HEK293 (cell line): Measurements from ENCODE around the gene HMGXB4.

Experiments used
- CTCF ChIA-PET: fragments of 350-600 bp; formaldehyde crosslinking; extraction: SDS; loops from one replicate; lab custom pipeline; 2021; ENCODE audit warnings: antibody characterized with exemption; lab: Yijun Ruan, JAX
- POLR2A ChIA-PET: fragments of 300-600 bp; formaldehyde crosslinking; extraction: SDS; loops from one replicate; lab custom pipeline; 2020; ENCODE audit warnings: antibody characterized with exemption, inconsistent platforms; lab: Yijun Ruan, JAX
- H3K27ac ChIP-seq: fragments of 200-500 bp; sonication (Bioruptor generic); 2 replicates; pipeline ENCODE4 v1.5.1; 2014; ENCODE audit warnings: low read depth, low read length, control low read depth, inconsistent platforms; ENCODE audit errors: extremely low read depth
- H3K36me3 ChIP-seq, 2 experiments: fragments of 200-500 bp in 1 of 2; sonication (Bioruptor generic) in 1 of 2; 1 replicate in 1 of 2; 2 replicates in 1 of 2; pipeline ENCODE4 v1.5.1; 2014 to 2017; ENCODE audit warnings: inconsistent platforms in 2 of 2, low read length in 2 of 2; ENCODE audit not compliant: control insufficient read depth in 2 of 2, insufficient read depth in 1 of 2
- H3K4me1 ChIP-seq: fragments of 200-500 bp; sonication (Bioruptor generic); 2 replicates; pipeline ENCODE4 v1.5.1; 2014; ENCODE audit warnings: mild to moderate bottlenecking, low read length, inconsistent platforms; ENCODE audit not compliant: control insufficient read depth, insufficient read depth
- H3K4me3 ChIP-seq: 2 replicates; pipeline ENCODE4 v1.5.1; 2011; ENCODE audit warnings: low read depth, mild to moderate bottlenecking, control low read depth, low read length, moderate library complexity
- H3K9me3 ChIP-seq: fragments of 200-500 bp; sonication (Bioruptor generic); 2 replicates; pipeline ENCODE4 v1.5.1; 2014; ENCODE audit warnings: low read depth, low read length, inconsistent platforms; ENCODE audit not compliant: control insufficient read depth, insufficient read depth
- GLIS2 ChIP-seq: fragments of 450-650 bp; formaldehyde crosslinking; IDR thresholded peaks from 2 replicates; pipeline ENCODE4 v1.5.1; 2016; ENCODE audit warnings: missing biosample characterization, missing genetic modification characterization
- KLF16 ChIP-seq: fragments of 450-650 bp; formaldehyde crosslinking; IDR thresholded peaks from 2 replicates; pipeline ENCODE4 v1.5.1; 2017; ENCODE audit warnings: missing biosample characterization, missing genetic modification characterization
- SCRT1 ChIP-seq: fragments of 450-650 bp; formaldehyde crosslinking; IDR thresholded peaks from 2 replicates; pipeline ENCODE4 v1.5.1; 2016; ENCODE audit warnings: missing biosample characterization, missing genetic modification characterization, borderline replicate concordance
- ZFP69B ChIP-seq: fragments of 450-650 bp; formaldehyde crosslinking; IDR thresholded peaks from 2 replicates; pipeline ENCODE4 v1.5.1; 2016; ENCODE audit warnings: missing biosample characterization, missing genetic modification characterization
- ZNF10 ChIP-seq: fragments of 450-650 bp; formaldehyde crosslinking; IDR thresholded peaks from 2 replicates; pipeline ENCODE4 v1.5.1; 2017; ENCODE audit warnings: missing biosample characterization, missing genetic modification characterization
- ZNF146 ChIP-seq: fragments of 450-650 bp; formaldehyde crosslinking; IDR thresholded peaks from 2 replicates; pipeline ENCODE4 v1.5.1; 2016; ENCODE audit warnings: missing biosample characterization, missing genetic modification characterization
- ZNF155 ChIP-seq: fragments of 450-650 bp; formaldehyde crosslinking; IDR thresholded peaks from 2 replicates; pipeline ENCODE4 v1.5.1; 2016; ENCODE audit warnings: missing biosample characterization, missing genetic modification characterization
- ZNF16 ChIP-seq: fragments of 450-650 bp; formaldehyde crosslinking; IDR thresholded peaks from 2 replicates; pipeline ENCODE4 v1.5.1; 2016; ENCODE audit warnings: low read depth, missing biosample characterization, missing genetic modification characterization
- ZNF184 ChIP-seq: fragments of 450-650 bp; IDR thresholded peaks from 2 replicates; pipeline ENCODE4 v1.5.1; 2018; ENCODE audit warnings: missing biosample characterization, mild to moderate bottlenecking, missing genetic modification characterization
- ZNF324 ChIP-seq: fragments of 450-650 bp; formaldehyde crosslinking; IDR thresholded peaks from 2 replicates; pipeline ENCODE4 v1.5.1; 2016; ENCODE audit warnings: missing biosample characterization, missing genetic modification characterization
- ZNF571 ChIP-seq: fragments of 450-650 bp; formaldehyde crosslinking; IDR thresholded peaks from 2 replicates; pipeline ENCODE4 v1.5.0; 2017; ENCODE audit warnings: missing biosample characterization, missing genetic modification characterization
- ZNF624 ChIP-seq: fragments of 450-650 bp; formaldehyde crosslinking; IDR thresholded peaks from 2 replicates; pipeline ENCODE4 v1.5.1; 2017; ENCODE audit warnings: missing biosample characterization, missing genetic modification characterization
- ZNF76 ChIP-seq: fragments of 450-650 bp; formaldehyde crosslinking; IDR thresholded peaks from 2 replicates; pipeline ENCODE4; 2016; ENCODE audit warnings: low read depth, missing biosample characterization, missing genetic modification characterization, borderline replicate concordance
- TF ChIP-seq, protein P1 (sequence below): fragments of 450-650 bp; formaldehyde crosslinking; IDR thresholded peaks from 2 replicates; pipeline ENCODE4 v1.5.1; 2017; ENCODE audit warnings: missing biosample characterization, missing genetic modification characterization
- TF ChIP-seq, protein P2 (sequence below): fragments of 450-650 bp; formaldehyde crosslinking; IDR thresholded peaks from 2 replicates; pipeline ENCODE4 v1.5.1; 2016; ENCODE audit warnings: missing biosample characterization, missing genetic modification characterization, low read depth
- TF ChIP-seq, protein P3 (sequence below): fragments of 450-650 bp; IDR thresholded peaks from 2 replicates; pipeline ENCODE4 v1.5.1; 2018; ENCODE audit warnings: missing biosample characterization, mild to moderate bottlenecking, missing genetic modification characterization
- TF ChIP-seq, protein P4 (sequence below): fragments of 450-650 bp; formaldehyde crosslinking; IDR thresholded peaks from 2 replicates; pipeline ENCODE4 v1.5.1; 2016; ENCODE audit warnings: missing biosample characterization, missing genetic modification characterization
- TF ChIP-seq, protein P5 (sequence below): fragments of 450-650 bp; formaldehyde crosslinking; IDR thresholded peaks from 2 replicates; pipeline ENCODE4 v1.5.1; 2016; ENCODE audit warnings: missing biosample characterization, missing genetic modification characterization, borderline replicate concordance

Gene HMGXB4

DNA sequence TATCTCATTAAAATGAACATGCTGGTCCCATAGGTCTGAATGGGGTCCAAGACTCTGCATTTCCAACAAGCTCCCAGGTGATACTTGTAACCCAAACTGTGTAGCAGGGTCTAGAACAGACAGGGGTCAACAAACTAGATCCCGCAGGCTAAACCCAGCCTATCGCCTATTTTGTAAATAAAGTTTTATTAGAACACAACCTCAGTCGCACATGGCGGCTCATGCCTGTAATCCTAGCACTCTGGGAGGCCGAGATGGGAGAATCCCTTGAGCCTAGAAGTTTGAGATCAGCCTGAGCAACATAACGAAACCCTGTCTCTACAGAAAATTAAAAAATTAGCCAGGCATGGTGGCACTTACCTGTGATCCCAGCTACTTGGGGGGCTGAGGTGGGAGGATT is 42.3 kb upstream of the HMGXB4 start:
- POLR2A ChIA-PET: no interaction called here
- Histone ChIP-seq H3K27ac (no peak overlapping the region), H3K9me3 (no peaks in the 10 kb centered on the region), H3K4me1 (no peaks in the 10 kb centered on the region), H3K4me3 (no peak overlapping the region), H3K36me3 (peaks cover 0 to 22% of the 10 kb centered on the region in 2 experiments; a peak in 1 of 3 replicates)
- CTCF ChIA-PET: interaction anchor here (0.9 to 8.5 kb wide), 2 partner anchors 14 to 16 kb away, joined by 3 to 68 read pairs; no protein-coding TSS in a partner anchor
- TF ChIP-seq, protein P1, sequence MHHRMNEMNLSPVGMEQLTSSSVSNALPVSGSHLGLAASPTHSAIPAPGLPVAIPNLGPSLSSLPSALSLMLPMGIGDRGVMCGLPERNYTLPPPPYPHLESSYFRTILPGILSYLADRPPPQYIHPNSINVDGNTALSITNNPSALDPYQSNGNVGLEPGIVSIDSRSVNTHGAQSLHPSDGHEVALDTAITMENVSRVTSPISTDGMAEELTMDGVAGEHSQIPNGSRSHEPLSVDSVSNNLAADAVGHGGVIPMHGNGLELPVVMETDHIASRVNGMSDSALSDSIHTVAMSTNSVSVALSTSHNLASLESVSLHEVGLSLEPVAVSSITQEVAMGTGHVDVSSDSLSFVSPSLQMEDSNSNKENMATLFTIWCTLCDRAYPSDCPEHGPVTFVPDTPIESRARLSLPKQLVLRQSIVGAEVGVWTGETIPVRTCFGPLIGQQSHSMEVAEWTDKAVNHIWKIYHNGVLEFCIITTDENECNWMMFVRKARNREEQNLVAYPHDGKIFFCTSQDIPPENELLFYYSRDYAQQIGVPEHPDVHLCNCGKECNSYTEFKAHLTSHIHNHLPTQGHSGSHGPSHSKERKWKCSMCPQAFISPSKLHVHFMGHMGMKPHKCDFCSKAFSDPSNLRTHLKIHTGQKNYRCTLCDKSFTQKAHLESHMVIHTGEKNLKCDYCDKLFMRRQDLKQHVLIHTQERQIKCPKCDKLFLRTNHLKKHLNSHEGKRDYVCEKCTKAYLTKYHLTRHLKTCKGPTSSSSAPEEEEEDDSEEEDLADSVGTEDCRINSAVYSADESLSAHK (tag by site-specific recombination): no peak
- TF ChIP-seq ZNF146 (tag by site-specific recombination) (no peak), SCRT1 (tag by site-specific recombination) (no peak), ZNF76 (tag by site-specific recombination) (no peak), ZFP69B (no peak), ZNF10 (no peak), ZNF16 (tag by site-specific recombination) (no peak), ZNF624 (tag by site-specific recombination) (no peak), GLIS2 (no peak), ZNF571 (tag by site-specific recombination) (no peak), ZNF184 (tag by site-specific recombination) (no peak), ZNF324 (tag by site-specific recombination) (no peak), ZNF155 (tag by site-specific recombination) (no peak), KLF16 (tag by site-specific recombination) (no peak)
- TF ChIP-seq, protein P2, sequence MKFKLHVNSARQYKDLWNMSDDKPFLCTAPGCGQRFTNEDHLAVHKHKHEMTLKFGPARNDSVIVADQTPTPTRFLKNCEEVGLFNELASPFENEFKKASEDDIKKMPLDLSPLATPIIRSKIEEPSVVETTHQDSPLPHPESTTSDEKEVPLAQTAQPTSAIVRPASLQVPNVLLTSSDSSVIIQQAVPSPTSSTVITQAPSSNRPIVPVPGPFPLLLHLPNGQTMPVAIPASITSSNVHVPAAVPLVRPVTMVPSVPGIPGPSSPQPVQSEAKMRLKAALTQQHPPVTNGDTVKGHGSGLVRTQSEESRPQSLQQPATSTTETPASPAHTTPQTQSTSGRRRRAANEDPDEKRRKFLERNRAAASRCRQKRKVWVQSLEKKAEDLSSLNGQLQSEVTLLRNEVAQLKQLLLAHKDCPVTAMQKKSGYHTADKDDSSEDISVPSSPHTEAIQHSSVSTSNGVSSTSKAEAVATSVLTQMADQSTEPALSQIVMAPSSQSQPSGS: no peak
- TF ChIP-seq, protein P3, sequence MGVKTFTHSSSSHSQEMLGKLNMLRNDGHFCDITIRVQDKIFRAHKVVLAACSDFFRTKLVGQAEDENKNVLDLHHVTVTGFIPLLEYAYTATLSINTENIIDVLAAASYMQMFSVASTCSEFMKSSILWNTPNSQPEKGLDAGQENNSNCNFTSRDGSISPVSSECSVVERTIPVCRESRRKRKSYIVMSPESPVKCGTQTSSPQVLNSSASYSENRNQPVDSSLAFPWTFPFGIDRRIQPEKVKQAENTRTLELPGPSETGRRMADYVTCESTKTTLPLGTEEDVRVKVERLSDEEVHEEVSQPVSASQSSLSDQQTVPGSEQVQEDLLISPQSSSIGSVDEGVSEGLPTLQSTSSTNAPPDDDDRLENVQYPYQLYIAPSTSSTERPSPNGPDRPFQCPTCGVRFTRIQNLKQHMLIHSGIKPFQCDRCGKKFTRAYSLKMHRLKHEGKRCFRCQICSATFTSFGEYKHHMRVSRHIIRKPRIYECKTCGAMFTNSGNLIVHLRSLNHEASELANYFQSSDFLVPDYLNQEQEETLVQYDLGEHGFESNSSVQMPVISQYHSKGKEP (tag by site-specific recombination): no peak
- TF ChIP-seq, protein P4, sequence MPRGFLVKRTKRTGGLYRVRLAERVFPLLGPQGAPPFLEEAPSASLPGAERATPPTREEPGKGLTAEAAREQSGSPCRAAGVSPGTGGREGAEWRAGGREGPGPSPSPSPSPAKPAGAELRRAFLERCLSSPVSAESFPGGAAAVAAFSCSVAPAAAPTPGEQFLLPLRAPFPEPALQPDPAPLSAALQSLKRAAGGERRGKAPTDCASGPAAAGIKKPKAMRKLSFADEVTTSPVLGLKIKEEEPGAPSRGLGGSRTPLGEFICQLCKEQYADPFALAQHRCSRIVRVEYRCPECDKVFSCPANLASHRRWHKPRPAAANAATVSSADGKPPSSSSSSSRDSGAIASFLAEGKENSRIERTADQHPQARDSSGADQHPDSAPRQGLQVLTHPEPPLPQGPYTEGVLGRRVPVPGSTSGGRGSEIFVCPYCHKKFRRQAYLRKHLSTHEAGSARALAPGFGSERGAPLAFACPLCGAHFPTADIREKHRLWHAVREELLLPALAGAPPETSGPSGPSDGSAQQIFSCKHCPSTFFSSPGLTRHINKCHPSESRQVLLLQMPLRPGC (tag by site-specific recombination): no peak
- TF ChIP-seq, protein P5, sequence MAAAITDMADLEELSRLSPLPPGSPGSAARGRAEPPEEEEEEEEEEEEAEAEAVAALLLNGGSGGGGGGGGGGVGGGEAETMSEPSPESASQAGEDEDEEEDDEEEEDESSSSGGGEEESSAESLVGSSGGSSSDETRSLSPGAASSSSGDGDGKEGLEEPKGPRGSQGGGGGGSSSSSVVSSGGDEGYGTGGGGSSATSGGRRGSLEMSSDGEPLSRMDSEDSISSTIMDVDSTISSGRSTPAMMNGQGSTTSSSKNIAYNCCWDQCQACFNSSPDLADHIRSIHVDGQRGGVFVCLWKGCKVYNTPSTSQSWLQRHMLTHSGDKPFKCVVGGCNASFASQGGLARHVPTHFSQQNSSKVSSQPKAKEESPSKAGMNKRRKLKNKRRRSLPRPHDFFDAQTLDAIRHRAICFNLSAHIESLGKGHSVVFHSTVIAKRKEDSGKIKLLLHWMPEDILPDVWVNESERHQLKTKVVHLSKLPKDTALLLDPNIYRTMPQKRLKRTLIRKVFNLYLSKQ: no peak
